HG02938 (cell line): ENCODE measurements around the gene MAD1L1.
"Not testable (repeated sequence)": the region's sequence is repeated elsewhere in the genome, so short reads cannot be mapped to it uniquely, and the experiment has no call there.

Experiments used
- ATAC-seq: cut with Tn5 transposase; IDR thresholded peaks from one replicate; pipeline ENCODE4 v1.9.1; 2021; ENCODE audit warnings: mild to moderate bottlenecking, moderate library complexity; ENCODE audit not compliant: unreplicated experiment

MAD1L1 gene

GRCh38 chr7:2071133-2071832 is 161.5 kb downstream of the MAD1L1 start:
- no peak for ATAC-seq

GRCh38 chr7:2070151-2070763 is 162.5 kb downstream of the MAD1L1 start:
- no peak for ATAC-seq

- no peak for ATAC-seq
Observed at GRCh38 chr7:2069472-2069860, 163.3 kb downstream of the MAD1L1 start.

- no peak for ATAC-seq
Observed at GRCh38 chr7:2068693-2069471, 163.9 kb downstream of the MAD1L1 start.

- ATAC-seq = no peak
Observed at GRCh38 chr7:2066251-2066919, 166.4 kb downstream of the MAD1L1 start.

GRCh38 chr7:2065528-2065927 is 167.2 kb downstream of the MAD1L1 start:
- ATAC-seq = no peak

- no peak for ATAC-seq
Observed at GRCh38 chr7:2063563-2064260, 169.0 kb downstream of the MAD1L1 start.

- no peak for ATAC-seq
Observed at GRCh38 chr7:2062648-2063047, 170.1 kb downstream of the MAD1L1 start.

- no peak for ATAC-seq
Observed at GRCh38 chr7:2060701-2061100, 172.0 kb downstream of the MAD1L1 start.

GRCh38 chr7:2059964-2060700 is 172.6 kb downstream of the MAD1L1 start:
- ATAC-seq = no peak

GRCh38 chr7:2058246-2058645 is 174.5 kb downstream of the MAD1L1 start:
- ATAC-seq = not testable (repeated sequence)

GRCh38 chr7:2055956-2056355 is 176.8 kb downstream of the MAD1L1 start:
- no peak for ATAC-seq

GRCh38 chr7:2054927-2055326 is 177.8 kb downstream of the MAD1L1 start:
- ATAC-seq = no peak

GRCh38 chr7:2053395-2053794 is 179.3 kb downstream of the MAD1L1 start:
- no peak for ATAC-seq

- ATAC-seq = no peak
Observed at GRCh38 chr7:2052657-2053048, 180.1 kb downstream of the MAD1L1 start.

- no peak for ATAC-seq
Observed at GRCh38 chr7:2051707-2052656, 180.8 kb downstream of the MAD1L1 start.

- ATAC-seq = no peak
Observed at GRCh38 chr7:2050511-2050866, 182.3 kb downstream of the MAD1L1 start.

GRCh38 chr7:2049782-2050510 is 182.8 kb downstream of the MAD1L1 start:
- no peak for ATAC-seq
